OCI-LY1 (cell line): Measurements from ENCODE around the gene ARL6IP4.
A peak's percentile ranks its signal among the peaks of the same experiment; 100 is the strongest.

Experiments
- H2AFZ ChIP-seq: fragments of 200-600 bp; sonication (generic), shearing (Covaris generic); 2 replicates; pipeline ENCODE4 v1.6.0; 2014; ENCODE audit warnings: antibody characterized with exemption, mild to moderate bottlenecking, low read length
- H3F3A ChIP-seq: fragments of 200-600 bp; sonication (generic), shearing (Covaris generic); 2 replicates; pipeline ENCODE4 v1.6.0; 2014; ENCODE audit warnings: mild to moderate bottlenecking, antibody characterized with exemption, low read length, moderate library complexity; ENCODE audit not compliant: insufficient read depth
- H3K27ac ChIP-seq: fragments of 200-600 bp; sonication (generic); 2 replicates; pipeline ENCODE4 v1.5.1; 2014; ENCODE audit warnings: low read length, mixed run types, mild to moderate bottlenecking, low read depth; ENCODE audit not compliant: poor library complexity, severe bottlenecking
- H3K27me3 ChIP-seq: fragments of 200-600 bp; sonication (generic); 2 replicates; pipeline ENCODE4 v1.6.0; 2014; ENCODE audit warnings: antibody characterized with exemption, mild to moderate bottlenecking, low read length, moderate library complexity; ENCODE audit not compliant: insufficient read depth
- H3K36me3 ChIP-seq: fragments of 200-600 bp; sonication (generic); 2 replicates; pipeline ENCODE4 v1.6.1; 2014; ENCODE audit warnings: mild to moderate bottlenecking, antibody characterized with exemption, low read length, moderate library complexity, mixed read lengths; ENCODE audit not compliant: insufficient read depth
- H3K4me1 ChIP-seq: fragments of 200-600 bp; sonication (generic); 2 replicates; pipeline ENCODE4 v1.5.1; 2014; ENCODE audit warnings: mild to moderate bottlenecking, low read length, moderate library complexity; ENCODE audit not compliant: insufficient read depth, severe bottlenecking
- H3K4me2 ChIP-seq: fragments of 200-600 bp; sonication (generic), shearing (Covaris generic); 2 replicates; pipeline ENCODE4 v1.6.1; 2014; ENCODE audit warnings: low read length
- H3K4me3 ChIP-seq: fragments of 200-600 bp; sonication (generic); 2 replicates; pipeline ENCODE4 v1.5.1; 2014; ENCODE audit warnings: low read length, low read depth, mild to moderate bottlenecking, mixed read lengths; ENCODE audit not compliant: poor library complexity, severe bottlenecking
- H3K79me2 ChIP-seq: fragments of 200-600 bp; shearing (Covaris generic); 2 replicates; pipeline ENCODE4 v1.6.1; 2016; ENCODE audit warnings: mixed run types, low read length, mixed read lengths; ENCODE audit not compliant: insufficient read depth
- H3K9ac ChIP-seq: fragments of 200-600 bp; sonication (generic), shearing (Covaris generic); 2 replicates; pipeline ENCODE4 v1.6.1; 2014; ENCODE audit warnings: mild to moderate bottlenecking, low read length, mixed read lengths
- H3K9me2 ChIP-seq: fragments of 200-600 bp; sonication (generic), shearing (Covaris generic); 2 replicates; pipeline ENCODE4 v1.6.1; 2014; ENCODE audit warnings: low read depth, mild to moderate bottlenecking, low read length, mixed read lengths
- H3K9me3 ChIP-seq: fragments of 200-600 bp; shearing (Covaris generic); 2 replicates; pipeline ENCODE4 v1.6.1; 2014; ENCODE audit warnings: low read length, mixed read lengths
- H4K20me1 ChIP-seq: fragments of 200-600 bp; sonication (generic), shearing (Covaris generic); 2 replicates; pipeline ENCODE4 v1.6.0; 2016; ENCODE audit warnings: mild to moderate bottlenecking, low read length; ENCODE audit not compliant: insufficient read depth
- EZH2 ChIP-seq: fragments of 200-600 bp; sonication (generic), shearing (Covaris generic); IDR thresholded peaks from 2 replicates; pipeline ENCODE4 v1.8.0; 2017; ENCODE audit warnings: borderline replicate concordance, mixed run types, mild to moderate bottlenecking, antibody characterized with exemption, low read length, moderate library complexity, mixed read lengths
- TF ChIP-seq, protein P1 (sequence below): fragments of 200-600 bp; sonication (generic), shearing (Covaris generic); IDR thresholded peaks from 2 replicates; pipeline ENCODE4 v1.5.1; 2017; ENCODE audit warnings: mild to moderate bottlenecking, antibody characterized with exemption, low read length, moderate library complexity, mixed read lengths

ARL6IP4 gene

DNA sequence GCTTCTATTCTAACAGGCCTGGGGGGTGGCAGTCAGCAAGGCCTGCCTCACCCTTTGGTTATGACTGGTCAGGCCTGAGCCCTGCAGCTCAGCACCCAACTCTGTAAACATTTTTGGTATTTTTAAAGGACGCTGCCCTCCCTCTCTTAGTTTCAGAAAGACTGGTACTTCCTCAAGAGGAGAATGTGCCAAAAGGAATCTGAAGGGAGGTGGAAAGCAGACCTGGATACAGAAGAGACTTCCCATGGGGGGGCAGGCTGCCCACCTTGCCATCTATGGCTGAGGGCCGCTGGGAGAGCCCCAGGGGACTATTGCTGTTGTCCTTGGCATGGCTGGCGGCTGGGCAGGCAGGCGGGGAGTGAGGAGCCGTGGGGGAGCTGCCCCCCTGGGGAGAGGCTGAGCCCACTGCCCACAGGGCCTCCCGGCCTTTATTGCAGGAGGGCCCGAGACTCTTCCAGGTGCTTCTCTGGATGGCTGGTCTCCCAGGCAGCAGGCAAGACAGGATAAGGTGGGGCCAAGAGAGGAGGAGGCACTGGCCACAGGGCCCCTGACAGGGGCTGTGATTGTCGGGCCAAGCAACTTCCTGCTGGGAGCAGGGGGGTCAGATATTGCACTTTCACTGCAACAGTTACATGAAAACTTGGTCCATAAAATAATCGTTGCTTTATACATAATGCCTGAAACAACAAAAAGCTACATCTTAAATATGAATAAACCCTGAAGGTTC is 3.5 kb downstream of the ARL6IP4 start:
- H3K36me3 ChIP-seq, result peaks cover 83% of the 10 kb centered on the region
- H4K20me1 ChIP-seq, result no peaks in the 10 kb centered on the region
- no peaks in the 10 kb centered on the region for H3K79me2 ChIP-seq
- peak overlapping the region; percentile 74 for H3K27ac ChIP-seq
- H3K9me3 ChIP-seq, result no peaks in the 10 kb centered on the region
- 0 out of 2 replicates have a peak, but pooled peaks cover 6% of the 10 kb centered on the region for H3F3A ChIP-seq
- peak overlapping the region; percentile 8; the same call in 1 of the 2 replicates for H3K4me2 ChIP-seq
- no peaks in the 10 kb centered on the region for H3K27me3 ChIP-seq
- H3K4me3 ChIP-seq, result no peak overlapping the region
- no peaks in the 10 kb centered on the region for H3K9me2 ChIP-seq
- no peak overlapping the region; the same call in 1 of the 2 replicates for H3K9ac ChIP-seq
- TF ChIP-seq, protein P1, sequence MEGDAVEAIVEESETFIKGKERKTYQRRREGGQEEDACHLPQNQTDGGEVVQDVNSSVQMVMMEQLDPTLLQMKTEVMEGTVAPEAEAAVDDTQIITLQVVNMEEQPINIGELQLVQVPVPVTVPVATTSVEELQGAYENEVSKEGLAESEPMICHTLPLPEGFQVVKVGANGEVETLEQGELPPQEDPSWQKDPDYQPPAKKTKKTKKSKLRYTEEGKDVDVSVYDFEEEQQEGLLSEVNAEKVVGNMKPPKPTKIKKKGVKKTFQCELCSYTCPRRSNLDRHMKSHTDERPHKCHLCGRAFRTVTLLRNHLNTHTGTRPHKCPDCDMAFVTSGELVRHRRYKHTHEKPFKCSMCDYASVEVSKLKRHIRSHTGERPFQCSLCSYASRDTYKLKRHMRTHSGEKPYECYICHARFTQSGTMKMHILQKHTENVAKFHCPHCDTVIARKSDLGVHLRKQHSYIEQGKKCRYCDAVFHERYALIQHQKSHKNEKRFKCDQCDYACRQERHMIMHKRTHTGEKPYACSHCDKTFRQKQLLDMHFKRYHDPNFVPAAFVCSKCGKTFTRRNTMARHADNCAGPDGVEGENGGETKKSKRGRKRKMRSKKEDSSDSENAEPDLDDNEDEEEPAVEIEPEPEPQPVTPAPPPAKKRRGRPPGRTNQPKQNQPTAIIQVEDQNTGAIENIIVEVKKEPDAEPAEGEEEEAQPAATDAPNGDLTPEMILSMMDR, result no peak
- TF ChIP-seq EZH2, result no peak
- no peak overlapping the region for H2AFZ ChIP-seq
- H3K4me1 ChIP-seq, result peaks cover 53% of the 10 kb centered on the region

DNA sequence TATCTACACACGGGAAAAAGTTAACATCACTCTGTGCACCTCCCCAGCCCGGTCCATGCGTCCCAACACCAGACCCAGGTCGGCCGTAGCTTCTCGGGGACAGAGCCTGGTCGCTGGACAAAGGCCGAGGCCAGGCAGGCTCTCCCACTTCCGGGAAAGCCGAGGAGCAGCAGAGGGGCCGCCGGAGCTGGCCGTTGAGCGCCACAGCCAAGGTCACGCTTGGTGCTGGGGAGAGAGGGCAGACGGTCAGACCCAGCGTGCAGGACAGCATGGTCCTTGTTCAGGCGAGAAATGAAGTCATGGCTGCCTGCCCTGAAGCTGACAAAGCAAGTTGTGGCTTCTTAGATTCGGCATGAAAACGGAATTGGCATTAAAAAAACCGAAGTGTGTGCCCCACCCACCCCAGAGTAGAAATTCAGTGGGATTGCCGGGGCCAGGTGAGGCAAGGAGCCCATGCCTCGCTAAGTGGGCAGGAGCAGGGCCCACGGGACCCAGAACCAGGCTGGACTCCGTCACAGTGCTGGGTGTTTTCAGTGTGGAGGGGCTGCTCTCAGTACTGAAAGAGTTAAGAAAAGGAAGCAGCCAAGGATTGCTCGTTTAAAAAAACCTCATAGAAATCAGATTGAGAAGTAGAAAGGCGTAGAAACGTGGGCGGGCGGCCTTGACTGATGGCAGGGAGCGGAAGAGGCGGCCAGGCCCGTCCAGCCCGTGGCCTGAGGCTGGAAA is 4.3 kb downstream of the ARL6IP4 start:
- peaks cover 85% of the 10 kb centered on the region for H3K36me3 ChIP-seq
- H3K27me3 ChIP-seq, result no peaks in the 10 kb centered on the region
- H3K9me3 ChIP-seq, result no peaks in the 10 kb centered on the region
- H3F3A ChIP-seq, result 0 out of 2 replicates have a peak, but pooled peaks cover 6% of the 10 kb centered on the region
- peak overlapping the region; percentile 74 for H3K27ac ChIP-seq
- no peaks in the 10 kb centered on the region for H3K79me2 ChIP-seq
- H3K4me1 ChIP-seq, result peaks cover 44% of the 10 kb centered on the region
- TF ChIP-seq, protein P1, result no peak
- TF ChIP-seq EZH2, result no peak
- no peak overlapping the region for H2AFZ ChIP-seq
- no peaks in the 10 kb centered on the region for H3K9me2 ChIP-seq
- peak overlapping the region; percentile 13; the same call in 1 of the 2 replicates for H3K4me2 ChIP-seq
- peak overlapping the region; percentile 1; the same call in 1 of the 2 replicates for H3K9ac ChIP-seq
- H3K4me3 ChIP-seq, result no peak overlapping the region
- H4K20me1 ChIP-seq, result no peaks in the 10 kb centered on the region

DNA sequence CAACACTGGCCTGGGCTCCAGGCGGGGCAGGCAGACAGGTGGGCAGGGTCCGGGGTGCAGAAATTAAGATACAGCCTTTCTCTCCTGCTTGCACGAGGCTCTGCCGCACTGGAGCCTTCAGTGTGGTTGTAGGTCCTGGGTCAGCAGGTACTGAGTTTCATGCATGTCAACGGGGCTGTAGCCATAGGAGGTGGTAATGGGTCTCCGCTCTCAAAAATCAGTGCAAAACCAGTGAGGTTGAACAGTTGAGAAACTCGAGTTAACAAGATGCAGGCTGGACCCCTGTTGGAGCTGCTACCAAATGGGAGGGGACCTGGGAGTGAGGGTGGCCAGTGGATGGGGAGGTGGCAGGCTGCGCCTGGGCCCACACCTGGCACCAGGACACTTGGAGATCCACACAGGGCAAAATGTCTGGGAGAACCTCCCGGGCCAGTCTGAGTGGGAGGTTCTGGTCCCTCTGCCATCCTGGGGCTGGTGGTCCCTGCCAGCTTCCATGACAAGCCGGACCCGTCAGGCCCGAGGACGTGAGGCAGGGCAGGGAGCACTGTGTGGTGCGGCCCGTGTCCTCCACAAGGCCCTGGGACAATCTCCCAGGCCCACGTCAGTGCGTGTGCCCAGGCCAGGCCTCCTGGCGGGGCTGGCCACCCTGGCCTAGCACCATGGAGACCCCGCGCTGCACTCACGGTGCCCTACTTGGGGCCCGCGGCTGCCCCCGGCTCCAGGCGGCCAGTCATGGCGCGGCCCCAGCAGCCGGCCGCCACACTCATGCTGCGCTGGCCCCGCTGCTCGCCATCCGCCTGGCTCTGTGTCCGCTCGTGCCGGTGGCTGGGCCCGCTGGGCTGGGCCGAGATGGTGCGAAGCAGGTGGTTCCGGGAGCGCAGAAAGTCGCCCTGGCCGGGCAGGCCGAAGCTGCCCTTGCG is 5.1 kb downstream of the ARL6IP4 start:
- TF ChIP-seq EZH2, result no peak
- TF ChIP-seq, protein P1, result no peak
- Histone ChIP-seq H3K79me2 (no peaks in the 10 kb centered on the region), H3F3A (0 out of 2 replicates have a peak, but pooled peaks cover 6% of the 10 kb centered on the region), H2AFZ (no peak overlapping the region), H3K27me3 (no peaks in the 10 kb centered on the region), H3K9me2 (no peaks in the 10 kb centered on the region), H3K9ac (peak overlapping the region; percentile 1; the same call in 1 of the 2 replicates), H3K36me3 (peaks cover 91% of the 10 kb centered on the region), H4K20me1 (no peaks in the 10 kb centered on the region), H3K4me1 (peaks cover 41% of the 10 kb centered on the region), H3K27ac (peak overlapping the region; percentile 74), H3K4me3 (no peak overlapping the region), H3K9me3 (no peaks in the 10 kb centered on the region), H3K4me2 (no peak overlapping the region)
